Measurements from ENCODE around the gene TOR1A. TPM values are rescaled to one million over a fixed set of nuclear protein-coding genes. Genes with fewer than 3 reads are reported as not detected.

The TOR1A gene
- total and polyA plus RNA-seq, 2 donors (not counting 1 experiment from before 2014, with no cell fraction given): 31.5 to 80.2 TPM

DNA sequence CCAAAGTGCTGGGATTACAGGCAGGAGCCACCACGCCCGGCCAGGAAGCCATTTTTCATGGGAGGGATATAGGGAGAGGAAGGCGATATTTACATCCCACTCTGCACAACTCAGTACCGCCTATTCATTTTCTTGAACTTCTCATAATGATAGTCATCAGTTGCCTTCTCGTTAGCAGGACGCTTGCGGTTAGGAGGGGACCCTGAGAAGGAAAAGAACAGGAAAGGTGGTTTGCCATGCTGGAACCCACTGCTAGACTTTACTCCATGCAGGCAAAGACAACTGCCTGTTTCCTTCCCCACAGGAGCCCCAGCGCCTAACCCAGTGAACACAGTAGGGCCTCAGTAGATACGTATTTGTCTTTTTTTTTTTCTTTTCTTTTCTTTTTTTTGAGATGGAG, 4.1 kb upstream of the TOR1A start:
- Histone ChIP-seq H3K36me3 (ENCODE audit: control insufficient read depth, insufficient read depth, low read length) (peaks cover 13% of the 10 kb centered on the region), H4K20me1 (ENCODE audit: control insufficient read depth, extremely low read depth, insufficient read depth, low read length) (no peaks in the 10 kb centered on the region), H3K27me3 (ENCODE audit: control insufficient read depth, insufficient read depth, low read length) (no peaks in the 10 kb centered on the region), H3K79me2 (ENCODE audit: control insufficient read depth, insufficient read depth, low read length) (peaks cover 2% of the 10 kb centered on the region), H3K4me1 (ENCODE audit: control insufficient read depth, extremely low read depth, insufficient read depth, low read length) (no peaks in the 10 kb centered on the region), H3K4me2 (ENCODE audit: extremely low read depth, insufficient read depth, low read length) (no peak overlapping the region), H3K9ac (ENCODE audit: insufficient read depth, low read length) (no peak overlapping the region), H2AFZ (ENCODE audit: low read length) (no peak overlapping the region), H3K4me3 (replicated peaks in 1 of 4; ENCODE audit: control extremely low read depth in 1 of 4, insufficient read depth in 1 of 4, low read depth in 3 of 4, low read length in 4 of 4) (no peak overlapping the region), H3K27ac (ENCODE audit: insufficient read depth, low read length) (no peak overlapping the region), H3K9me3 (ENCODE audit: control insufficient read depth, insufficient read depth, low read depth, low read length) (no peaks in the 10 kb centered on the region)
- TF ChIP-seq EZH2 (IDR thresholded peaks at IDR 0.05; ENCODE audit: low read length, missing control alignments): no peak
- TF ChIP-seq, protein P1, sequence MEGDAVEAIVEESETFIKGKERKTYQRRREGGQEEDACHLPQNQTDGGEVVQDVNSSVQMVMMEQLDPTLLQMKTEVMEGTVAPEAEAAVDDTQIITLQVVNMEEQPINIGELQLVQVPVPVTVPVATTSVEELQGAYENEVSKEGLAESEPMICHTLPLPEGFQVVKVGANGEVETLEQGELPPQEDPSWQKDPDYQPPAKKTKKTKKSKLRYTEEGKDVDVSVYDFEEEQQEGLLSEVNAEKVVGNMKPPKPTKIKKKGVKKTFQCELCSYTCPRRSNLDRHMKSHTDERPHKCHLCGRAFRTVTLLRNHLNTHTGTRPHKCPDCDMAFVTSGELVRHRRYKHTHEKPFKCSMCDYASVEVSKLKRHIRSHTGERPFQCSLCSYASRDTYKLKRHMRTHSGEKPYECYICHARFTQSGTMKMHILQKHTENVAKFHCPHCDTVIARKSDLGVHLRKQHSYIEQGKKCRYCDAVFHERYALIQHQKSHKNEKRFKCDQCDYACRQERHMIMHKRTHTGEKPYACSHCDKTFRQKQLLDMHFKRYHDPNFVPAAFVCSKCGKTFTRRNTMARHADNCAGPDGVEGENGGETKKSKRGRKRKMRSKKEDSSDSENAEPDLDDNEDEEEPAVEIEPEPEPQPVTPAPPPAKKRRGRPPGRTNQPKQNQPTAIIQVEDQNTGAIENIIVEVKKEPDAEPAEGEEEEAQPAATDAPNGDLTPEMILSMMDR (conservative IDR thresholded peaks at IDR 0.05 in 1 of 2, IDR thresholded peaks at IDR 0.05 in 1 of 2; ENCODE audit: low read depth in 1 of 2, low read length in 2 of 2): no peak
- DNase-seq (ENCODE audit: low read depth in 2 of 2): no peak

DNA sequence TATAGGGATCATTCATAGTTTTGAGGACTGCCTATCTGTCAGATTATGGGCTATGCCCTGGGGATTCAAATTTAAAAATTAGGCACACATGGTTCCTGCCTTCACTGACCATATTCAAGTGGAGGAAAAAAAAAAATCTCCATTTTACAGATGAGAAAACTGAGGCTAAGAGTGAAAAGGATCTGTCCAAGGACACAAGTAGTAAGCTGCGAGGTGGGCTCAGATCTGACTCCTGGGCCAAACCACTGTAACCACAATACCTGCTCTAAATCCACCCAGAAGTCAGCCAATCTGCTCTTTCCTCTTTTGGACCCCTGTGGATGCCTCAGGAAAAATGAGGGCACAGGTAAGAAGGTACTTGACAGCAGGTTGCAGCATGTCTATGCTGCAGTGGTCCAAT, 2.8 kb upstream of the TOR1A start:
- no peaks in the 10 kb centered on the region for H3K27me3 ChIP-seq (ENCODE audit: control insufficient read depth, insufficient read depth, low read length)
- H3K9ac ChIP-seq (ENCODE audit: insufficient read depth, low read length): no peak overlapping the region

DNA sequence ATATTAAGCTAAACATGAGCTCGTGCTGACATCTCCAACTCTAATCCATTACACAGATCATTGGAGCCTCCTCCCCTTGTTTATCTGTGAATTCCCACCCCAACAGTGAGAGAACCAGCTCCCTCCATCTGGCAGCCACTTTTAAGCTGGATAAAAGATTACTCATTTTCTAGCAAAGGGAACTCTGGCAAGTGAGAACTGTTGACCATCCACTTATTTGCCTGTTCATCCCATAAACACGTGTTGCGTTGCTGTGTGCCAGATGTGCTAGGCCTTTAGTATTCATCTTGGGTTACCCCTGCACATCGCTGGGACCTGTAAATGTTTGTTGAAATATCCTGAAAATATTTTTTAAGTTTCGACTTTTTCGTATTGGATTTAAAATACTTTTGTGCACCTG, 2.4 kb upstream of the TOR1A start:
- no peaks in the 10 kb centered on the region for H3K9me3 ChIP-seq (ENCODE audit: control insufficient read depth, insufficient read depth, low read depth, low read length)
- no peaks in the 10 kb centered on the region for H4K20me1 ChIP-seq (ENCODE audit: control insufficient read depth, extremely low read depth, insufficient read depth, low read length)
- H3K4me2 ChIP-seq (ENCODE audit: extremely low read depth, insufficient read depth, low read length): no peak overlapping the region
- no peak overlapping the region for H2AFZ ChIP-seq (ENCODE audit: low read length)
- no peak overlapping the region for H3K4me3 ChIP-seq (replicated peaks in 1 of 4; ENCODE audit: control extremely low read depth in 1 of 4, insufficient read depth in 1 of 4, low read depth in 3 of 4, low read length in 4 of 4)
- no peaks in the 10 kb centered on the region for H3K27me3 ChIP-seq (ENCODE audit: control insufficient read depth, insufficient read depth, low read length)
- TF ChIP-seq, protein P1 (conservative IDR thresholded peaks at IDR 0.05 in 1 of 2, IDR thresholded peaks at IDR 0.05 in 1 of 2; ENCODE audit: low read depth in 1 of 2, low read length in 2 of 2): no peak
- no peak for TF ChIP-seq EZH2 (IDR thresholded peaks at IDR 0.05; ENCODE audit: low read length, missing control alignments)
- no peak overlapping the region for H3K9ac ChIP-seq (ENCODE audit: insufficient read depth, low read length)
- peaks cover 2% of the 10 kb centered on the region for H3K4me1 ChIP-seq (ENCODE audit: control insufficient read depth, extremely low read depth, insufficient read depth, low read length)
- peaks cover 15% of the 10 kb centered on the region for H3K36me3 ChIP-seq (ENCODE audit: control insufficient read depth, insufficient read depth, low read length)
- H3K27ac ChIP-seq (ENCODE audit: insufficient read depth, low read length): no peak overlapping the region
- peaks cover 11% of the 10 kb centered on the region for H3K79me2 ChIP-seq (ENCODE audit: control insufficient read depth, insufficient read depth, low read length)
- no peak for DNase-seq (ENCODE audit: low read depth in 2 of 2)

More for the DNA sequence above, 2.8 kb upstream of the TOR1A start:
- H3K4me3 ChIP-seq (replicated peaks in 1 of 4; ENCODE audit: control extremely low read depth in 1 of 4, insufficient read depth in 1 of 4, low read depth in 3 of 4, low read length in 4 of 4): no peak overlapping the region
- no peaks in the 10 kb centered on the region for H3K9me3 ChIP-seq (ENCODE audit: control insufficient read depth, insufficient read depth, low read depth, low read length)
- H3K36me3 ChIP-seq (ENCODE audit: control insufficient read depth, insufficient read depth, low read length): peaks cover 14% of the 10 kb centered on the region
- no peaks in the 10 kb centered on the region for H4K20me1 ChIP-seq (ENCODE audit: control insufficient read depth, extremely low read depth, insufficient read depth, low read length)
- peaks cover 2% of the 10 kb centered on the region for H3K4me1 ChIP-seq (ENCODE audit: control insufficient read depth, extremely low read depth, insufficient read depth, low read length)
- H3K79me2 ChIP-seq (ENCODE audit: control insufficient read depth, insufficient read depth, low read length): peaks cover 11% of the 10 kb centered on the region
- no peak overlapping the region for H3K27ac ChIP-seq (ENCODE audit: insufficient read depth, low read length)
- TF ChIP-seq EZH2 (IDR thresholded peaks at IDR 0.05; ENCODE audit: low read length, missing control alignments): no peak
- TF ChIP-seq, protein P1 (conservative IDR thresholded peaks at IDR 0.05 in 1 of 2, IDR thresholded peaks at IDR 0.05 in 1 of 2; ENCODE audit: low read depth in 1 of 2, low read length in 2 of 2): no peak
- H2AFZ ChIP-seq (ENCODE audit: low read length): no peak overlapping the region
- H3K4me2 ChIP-seq (ENCODE audit: extremely low read depth, insufficient read depth, low read length): no peak overlapping the region
- no peak for DNase-seq (ENCODE audit: low read depth in 2 of 2)
